Measurements from ENCODE around the gene ZNFX1.
A peak's percentile ranks its signal among the peaks of the same experiment; 100 is the strongest.
"Not testable (repeated sequence)": the region's sequence is repeated elsewhere in the genome, so short reads cannot be mapped to it uniquely, and the experiment has no call there.

Gene ZNFX1

GRCh38 chr20:49225896-49226295, 52.0 kb downstream of the ZNFX1 start:
- Histone ChIP-seq H3K4me1 (ENCODE audit: low read length) (no peaks in the 10 kb centered on the region), H3K4me2 (ENCODE audit: low read depth, low read length) (no peak overlapping the region), H3K9me3 (replicated peaks; ENCODE audit: insufficient read depth, low read length) (no peaks in the 10 kb centered on the region), H3K27me3 (replicated peaks; ENCODE audit: insufficient read depth, low read length) (no peaks in the 10 kb centered on the region), H3K79me2 (ENCODE audit: low read length) (peaks cover under 1% of the 10 kb centered on the region), H3K9ac (ENCODE audit: low read length) (no peak overlapping the region), H3K36me3 (replicated peaks; ENCODE audit: insufficient read depth, low read length) (peaks cover 12% of the 10 kb centered on the region; the same call in 1 of the 2 replicates), H3K4me3 (ENCODE audit: low read length) (no peak overlapping the region), H2AFZ (ENCODE audit: low read length) (no peak overlapping the region), H3K27ac (ENCODE audit: low read length) (no peak overlapping the region), H3K9me2 (replicated peaks; ENCODE audit: insufficient read depth, low read length) (no peaks in the 10 kb centered on the region), H4K20me1 (ENCODE audit: insufficient read depth, low read length) (no peaks in the 10 kb centered on the region), H3F3A (ENCODE audit: insufficient read depth, low read length) (no peaks in the 10 kb centered on the region)
- TF ChIP-seq CTCF (IDR thresholded peaks at IDR 0.05; ENCODE audit: low read length) = no peak
- no peak for TF ChIP-seq EZH2phosphoT487 (IDR thresholded peaks at IDR 0.05; ENCODE audit: low read length)
- no peak for TF ChIP-seq EZH2 (optimal IDR thresholded peaks at IDR 0.05; ENCODE audit: low read depth, low read length)
- no peak for DNase-seq

- Histone ChIP-seq H4K20me1 (ENCODE audit: insufficient read depth, low read length) (no peaks in the 10 kb centered on the region), H3K9me2 (replicated peaks; ENCODE audit: insufficient read depth, low read length) (no peaks in the 10 kb centered on the region), H3K4me2 (ENCODE audit: low read depth, low read length) (peak overlapping the region; percentile 91), H3F3A (ENCODE audit: insufficient read depth, low read length) (no peaks in the 10 kb centered on the region), H3K27me3 (replicated peaks; ENCODE audit: insufficient read depth, low read length) (no peaks in the 10 kb centered on the region), H3K4me1 (ENCODE audit: low read length) (peaks cover 5% of the 10 kb centered on the region; the same call in 1 of the 2 replicates), H3K27ac (ENCODE audit: low read length) (peak overlapping the region; percentile 68; the same call in 1 of the 2 replicates), H3K36me3 (replicated peaks; ENCODE audit: insufficient read depth, low read length) (peaks cover 5% of the 10 kb centered on the region; the same call in 1 of the 2 replicates), H3K9ac (ENCODE audit: low read length) (peak overlapping the region; percentile 89), H2AFZ (ENCODE audit: low read length) (peak overlapping the region; percentile 98), H3K79me2 (ENCODE audit: low read length) (peaks cover 17% of the 10 kb centered on the region), H3K9me3 (replicated peaks; ENCODE audit: insufficient read depth, low read length) (no peaks in the 10 kb centered on the region), H3K4me3 (ENCODE audit: low read length) (peak overlapping the region; percentile 99)
- no peak for TF ChIP-seq EZH2 (optimal IDR thresholded peaks at IDR 0.05; ENCODE audit: low read depth, low read length)
- TF ChIP-seq EZH2phosphoT487 (IDR thresholded peaks at IDR 0.05; ENCODE audit: low read length) = no peak
- TF ChIP-seq CTCF (IDR thresholded peaks at IDR 0.05; ENCODE audit: low read length) = no peak
- peak; percentile 13 for DNase-seq
These were observed 57.7 kb downstream of the ZNFX1 start for GRCh38 chr20:49219924-49220831.

GRCh38 chr20:49219091-49219923, 58.5 kb downstream of the ZNFX1 start, which contains the start of gene DDX27:
Gene DDX27 (plus strand): TSS chr20:49219416. CDS start chr20:49219449, 33 bp downstream.
- no peaks in the 10 kb centered on the region for H4K20me1 ChIP-seq (ENCODE audit: insufficient read depth, low read length)
- H3K9me3 ChIP-seq (replicated peaks; ENCODE audit: insufficient read depth, low read length) = no peaks in the 10 kb centered on the region
- H3K4me3 ChIP-seq (ENCODE audit: low read length) = peak within 1 kb of the TSS; percentile 99
- no peaks in the 10 kb centered on the region for H3K9me2 ChIP-seq (replicated peaks; ENCODE audit: insufficient read depth, low read length)
- DNase-seq = peak; percentile 99
- H3K27ac ChIP-seq (ENCODE audit: low read length) = peak within 1 kb of the TSS; percentile 68
- H2AFZ ChIP-seq (ENCODE audit: low read length) = peak within 1 kb of the TSS; percentile 98
- TF ChIP-seq EZH2 (optimal IDR thresholded peaks at IDR 0.05; ENCODE audit: low read depth, low read length) (no peak), CTCF (IDR thresholded peaks at IDR 0.05; ENCODE audit: low read length) (no peak), EZH2phosphoT487 (IDR thresholded peaks at IDR 0.05; ENCODE audit: low read length) (no peak)
- peaks cover 17% of the 10 kb centered on the region for H3K79me2 ChIP-seq (ENCODE audit: low read length)
- no peaks in the 10 kb centered on the region for H3K27me3 ChIP-seq (replicated peaks; ENCODE audit: insufficient read depth, low read length)
- H3K4me1 ChIP-seq (ENCODE audit: low read length) = peaks cover 5% of the 10 kb centered on the region; the same call in 1 of the 2 replicates
- H3K4me2 ChIP-seq (ENCODE audit: low read depth, low read length) = peak within 1 kb of the TSS; percentile 91
- no peaks in the 10 kb centered on the region; the same call in 1 of the 2 replicates for H3K36me3 ChIP-seq (replicated peaks; ENCODE audit: insufficient read depth, low read length)
- no peaks in the 10 kb centered on the region for H3F3A ChIP-seq (ENCODE audit: insufficient read depth, low read length)
- H3K9ac ChIP-seq (ENCODE audit: low read length) = peak within 1 kb of the TSS; percentile 89

GRCh38 chr20:49218739-49219090, 59.1 kb downstream of the ZNFX1 start:
- not testable (repeated sequence) for H3K36me3 ChIP-seq (replicated peaks; ENCODE audit: insufficient read depth, low read length); H3F3A ChIP-seq (ENCODE audit: insufficient read depth, low read length); DNase-seq; H3K4me3 ChIP-seq (ENCODE audit: low read length); H3K4me1 ChIP-seq (ENCODE audit: low read length); H3K9me2 ChIP-seq (replicated peaks; ENCODE audit: insufficient read depth, low read length); H4K20me1 ChIP-seq (ENCODE audit: insufficient read depth, low read length); H3K9me3 ChIP-seq (replicated peaks; ENCODE audit: insufficient read depth, low read length); H3K27me3 ChIP-seq (replicated peaks; ENCODE audit: insufficient read depth, low read length)
- Histone ChIP-seq H3K9ac (ENCODE audit: low read length) (peak overlapping the region; percentile 29; the same call in 1 of the 2 replicates), H2AFZ (ENCODE audit: low read length) (0 out of 2 replicates have a peak overlapping the region, but pooled peaks have one; percentile 9), H3K79me2 (ENCODE audit: low read length) (peaks cover 17% of the 10 kb centered on the region), H3K4me2 (ENCODE audit: low read depth, low read length) (peak overlapping the region; percentile 61), H3K27ac (ENCODE audit: low read length) (peak overlapping the region; percentile 33; the same call in 1 of the 2 replicates)
